K562 (cell line): Measurements from ENCODE around the gene PTRH2. TPM values are rescaled to one million over a fixed set of nuclear protein-coding genes. Genes with fewer than 3 reads are reported as not detected.

Source experiments
- BRD4 ChIP-seq: fragments of 200-600 bp; sonication (generic); IDR thresholded peaks from 2 replicates; pipeline ENCODE4 v1.6.1; 2017; ENCODE audit warnings: inconsistent platforms
- CBFA2T2 ChIP-seq: fragments of 450-650 bp; conservative IDR thresholded peaks from 2 replicates; pipeline ENCODE4 v1.6.1; 2017; ENCODE audit warnings: mild to moderate bottlenecking
- CSDE1 ChIP-seq, 2 experiments: fragments of 450-650 bp; IDR thresholded peaks; 2 replicates each; pipeline ENCODE4 v1.6.1; 2016; ENCODE audit warnings: mild to moderate bottlenecking in 1 of 2
- CUX1 ChIP-seq: fragments of 200-800 bp; sonication (Bioruptor generic); IDR thresholded peaks from 2 replicates; pipeline ENCODE4 v1.6.1; 2016; ENCODE audit warnings: missing genetic modification characterization, missing compliant biosample characterization
- DIDO1 ChIP-seq: fragments of 450-650 bp; IDR thresholded peaks from 2 replicates; pipeline ENCODE4 v1.6.1; 2016; ENCODE audit warnings: low read depth, missing biosample characterization, missing genetic modification characterization
- ETS2 ChIP-seq: IDR thresholded peaks from 2 replicates; pipeline ENCODE4 v1.6.1; 2016; ENCODE audit warnings: borderline replicate concordance, missing genetic modification characterization, mild to moderate bottlenecking, moderate library complexity, missing compliant biosample characterization; ENCODE audit not compliant: poor library complexity, severe bottlenecking
- HMGN3 ChIP-seq: IDR thresholded peaks from 2 replicates; pipeline ENCODE4 v1.6.1; 2011; ENCODE audit warnings: borderline replicate concordance, low read depth, mild to moderate bottlenecking, mixed read lengths, low read length; ENCODE audit not compliant: insufficient read length; ENCODE audit errors: extremely low read depth
- MAZ ChIP-seq, 2 experiments: fragments of 450-650 bp in 1 of 2; sonication (generic) in 1 of 2; formaldehyde crosslinking; IDR thresholded peaks in 1 of 2; conservative IDR thresholded peaks in 1 of 2; 2 replicates each; pipeline versions ENCODE4 v1.4.0 to v1.5.0; 2020; ENCODE audit warnings: mild to moderate bottlenecking in 1 of 2, missing genetic modification reagents in 1 of 2
- MYBL2 ChIP-seq, 2 experiments: fragments of 450-650 bp in 1 of 2; sonication (generic) in 1 of 2; formaldehyde crosslinking in 1 of 2; IDR thresholded peaks; 2 replicates each; pipeline versions ENCODE4 v1.6.1 to v1.8.1; 2017 to 2022; ENCODE audit warnings: borderline replicate concordance in 1 of 2, inconsistent platforms in 1 of 2, low read depth in 1 of 2, mild to moderate bottlenecking in 1 of 2, missing genetic modification reagents in 1 of 2, moderate library complexity in 1 of 2
- NFRKB ChIP-seq: fragments of 450-650 bp; IDR thresholded peaks from 2 replicates; pipeline ENCODE4 v1.6.1; 2016; ENCODE audit warnings: low read depth
- PTBP1 ChIP-seq: fragments of 200-400 bp; formaldehyde crosslinking; IDR thresholded peaks from 2 replicates; pipeline ENCODE4 v1.6.1; 2017; ENCODE audit warnings: low read depth, low read length
- RBBP5 ChIP-seq: fragments of 200-600 bp; sonication (generic); IDR thresholded peaks from 2 replicates; pipeline ENCODE4 v1.6.1; 2012; ENCODE audit warnings: borderline replicate concordance, mild to moderate bottlenecking, low read length, control low read depth, inconsistent platforms; ENCODE audit not compliant: insufficient read depth, poor library complexity, severe bottlenecking
- SP1 ChIP-seq: sonication (generic); formaldehyde crosslinking; IDR thresholded peaks from 2 replicates; pipeline ENCODE4 v1.8.1; 2022; ENCODE audit warnings: mild to moderate bottlenecking, missing genetic modification reagents
- ZZZ3 ChIP-seq: fragments of 450-650 bp; IDR thresholded peaks from 2 replicates; pipeline ENCODE4 v1.6.1; 2016; ENCODE audit warnings: antibody characterized with exemption, mild to moderate bottlenecking, moderate library complexity
- polyA plus RNA-seq, 8 experiments: library from polyadenylated mRNA; depleted of rRNA in 4 of 8; stranded (reverse) in 5 of 8; unstranded in 3 of 8; fragments of >200 nt; fragmentation: Nextera tagmentation in 2 of 8; fragmentation: Illumina TruSeq in 1 of 8; extraction: Ambion mirVana in 2 of 8; extraction: Trizol in 1 of 8; gene quantifications; 2 replicates each; pipeline versions ENCODE4 v1.2.1 to v1.2.3, GENCODE V29; 2011 to 2014; ENCODE audit warnings: inconsistent platforms in 1 of 8, missing spikeins in 1 of 8
- total RNA-seq, 7 experiments: library from RNA; depleted of rRNA in 6 of 7; stranded (reverse); fragments of >200 nt in 6 of 7; fragmentation: Illumina TruSeq in 2 of 7; extraction: Trizol in 2 of 7; gene quantifications; 2 replicates each; pipeline versions ENCODE4 v1.2.1 to v1.2.3, GENCODE V29; 2011 to 2021; ENCODE audit warnings: low replicate concordance in 1 of 7
- TF ChIP-seq, protein P1 (sequence below): sonication (generic); formaldehyde crosslinking; IDR thresholded peaks from 2 replicates; pipeline ENCODE4 v1.8.0; 2023; ENCODE audit warnings: mild to moderate bottlenecking, missing genetic modification reagents
- TF ChIP-seq, protein P2 (sequence below): fragments of 450-650 bp; formaldehyde crosslinking; IDR thresholded peaks from 2 replicates; pipeline ENCODE4 v1.4.0; 2022; ENCODE audit warnings: mild to moderate bottlenecking, moderate library complexity
- TF ChIP-seq, protein P3 (sequence below), 3 experiments: IDR thresholded peaks in 2 of 3; conservative IDR thresholded peaks in 1 of 3; 2 replicates each; pipeline ENCODE4 v1.5.1; 2011 to 2012; ENCODE audit warnings: low read length in 3 of 3, mild to moderate bottlenecking in 3 of 3, control low read depth in 2 of 3, improper control_type of control experiment in 1 of 3, inconsistent platforms in 1 of 3, low read depth in 1 of 3, mixed read lengths in 1 of 3, moderate library complexity in 1 of 3; ENCODE audit not compliant: insufficient read depth in 2 of 3

The PTRH2 gene
- total and polyA plus RNA-seq, 9 of the 15 experiments (the other 6 are each of a cell fraction or from before 2014, with no cell fraction given): 53.1 to 210 (median 126) TPM

DNA sequence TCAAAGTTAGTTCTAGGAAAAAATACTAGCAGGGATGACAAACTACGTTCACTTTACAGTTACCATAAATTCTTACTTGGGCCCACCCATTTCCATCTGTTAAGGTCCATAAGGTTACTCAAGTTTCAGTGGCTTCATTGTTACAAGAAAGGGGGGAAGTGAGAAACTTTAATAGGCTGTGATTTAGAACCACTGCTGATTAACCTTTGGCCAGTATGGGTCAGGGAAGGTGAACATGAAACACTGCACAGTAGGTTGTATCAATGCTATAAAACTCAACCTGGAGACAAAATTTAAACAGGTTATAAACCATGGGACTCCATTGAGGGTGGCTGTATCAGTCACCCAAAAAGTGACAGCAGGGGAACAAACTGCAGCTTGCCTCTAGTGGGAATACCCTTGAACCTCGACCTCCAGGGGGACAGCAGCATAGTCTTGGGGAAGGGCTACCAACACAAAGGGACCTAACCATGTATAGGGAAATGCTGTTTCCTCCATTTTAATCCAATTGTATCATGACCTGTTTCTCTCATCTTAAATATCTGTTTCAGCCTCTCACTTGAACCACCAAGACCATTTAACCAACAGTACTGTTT is 10.4 kb downstream of the PTRH2 start (continued):
- TF ChIP-seq ETS2 (tag) (no peak), MAZ (CRISPR knock-in tag; conservative IDR thresholded peaks at IDR 0.05 in 1 of 2, IDR thresholded peaks at IDR 0.05 in 1 of 2) (0 out of 4 replicates have a peak, but pooled peaks of 1 of the 2 experiments have one; percentile 38), RBBP5 (no peak), CSDE1 (IDR thresholded peaks at IDR 0.05) (no peak), MYBL2 (IDR thresholded peaks at IDR 0.05; ENCODE audit: low read depth) (no peak), MYBL2 (CRISPR knock-in tag; IDR thresholded peaks at IDR 0.05; ENCODE audit: borderline replicate concordance) (no peak), ZZZ3 (no peak), NFRKB (no peak), BRD4 (no peak), DIDO1 (tag) (no peak), HMGN3 (no peak), SP1 (CRISPR knock-in tag) (no peak), PTBP1 (no peak), CUX1 (no peak), CBFA2T2 (no peak)
- TF ChIP-seq, protein P1, sequence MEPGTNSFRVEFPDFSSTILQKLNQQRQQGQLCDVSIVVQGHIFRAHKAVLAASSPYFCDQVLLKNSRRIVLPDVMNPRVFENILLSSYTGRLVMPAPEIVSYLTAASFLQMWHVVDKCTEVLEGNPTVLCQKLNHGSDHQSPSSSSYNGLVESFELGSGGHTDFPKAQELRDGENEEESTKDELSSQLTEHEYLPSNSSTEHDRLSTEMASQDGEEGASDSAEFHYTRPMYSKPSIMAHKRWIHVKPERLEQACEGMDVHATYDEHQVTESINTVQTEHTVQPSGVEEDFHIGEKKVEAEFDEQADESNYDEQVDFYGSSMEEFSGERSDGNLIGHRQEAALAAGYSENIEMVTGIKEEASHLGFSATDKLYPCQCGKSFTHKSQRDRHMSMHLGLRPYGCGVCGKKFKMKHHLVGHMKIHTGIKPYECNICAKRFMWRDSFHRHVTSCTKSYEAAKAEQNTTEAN (CRISPR knock-in tag): no peak
- TF ChIP-seq, protein P2, sequence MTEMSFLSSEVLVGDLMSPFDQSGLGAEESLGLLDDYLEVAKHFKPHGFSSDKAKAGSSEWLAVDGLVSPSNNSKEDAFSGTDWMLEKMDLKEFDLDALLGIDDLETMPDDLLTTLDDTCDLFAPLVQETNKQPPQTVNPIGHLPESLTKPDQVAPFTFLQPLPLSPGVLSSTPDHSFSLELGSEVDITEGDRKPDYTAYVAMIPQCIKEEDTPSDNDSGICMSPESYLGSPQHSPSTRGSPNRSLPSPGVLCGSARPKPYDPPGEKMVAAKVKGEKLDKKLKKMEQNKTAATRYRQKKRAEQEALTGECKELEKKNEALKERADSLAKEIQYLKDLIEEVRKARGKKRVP: 0 out of 2 replicates have a peak, but pooled peaks have one; percentile 40
- TF ChIP-seq, protein P3, sequence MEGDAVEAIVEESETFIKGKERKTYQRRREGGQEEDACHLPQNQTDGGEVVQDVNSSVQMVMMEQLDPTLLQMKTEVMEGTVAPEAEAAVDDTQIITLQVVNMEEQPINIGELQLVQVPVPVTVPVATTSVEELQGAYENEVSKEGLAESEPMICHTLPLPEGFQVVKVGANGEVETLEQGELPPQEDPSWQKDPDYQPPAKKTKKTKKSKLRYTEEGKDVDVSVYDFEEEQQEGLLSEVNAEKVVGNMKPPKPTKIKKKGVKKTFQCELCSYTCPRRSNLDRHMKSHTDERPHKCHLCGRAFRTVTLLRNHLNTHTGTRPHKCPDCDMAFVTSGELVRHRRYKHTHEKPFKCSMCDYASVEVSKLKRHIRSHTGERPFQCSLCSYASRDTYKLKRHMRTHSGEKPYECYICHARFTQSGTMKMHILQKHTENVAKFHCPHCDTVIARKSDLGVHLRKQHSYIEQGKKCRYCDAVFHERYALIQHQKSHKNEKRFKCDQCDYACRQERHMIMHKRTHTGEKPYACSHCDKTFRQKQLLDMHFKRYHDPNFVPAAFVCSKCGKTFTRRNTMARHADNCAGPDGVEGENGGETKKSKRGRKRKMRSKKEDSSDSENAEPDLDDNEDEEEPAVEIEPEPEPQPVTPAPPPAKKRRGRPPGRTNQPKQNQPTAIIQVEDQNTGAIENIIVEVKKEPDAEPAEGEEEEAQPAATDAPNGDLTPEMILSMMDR (IDR thresholded peaks at IDR 0.05 in 2 of 3, conservative IDR thresholded peaks at IDR 0.05 in 1 of 3; ENCODE audit: insufficient read depth in 2 of 3, low read depth in 1 of 3, low read length in 3 of 3): no peak
